AG04450 (cell line): ENCODE data around the gene IFIT2. TPM values are rescaled to one million over a fixed set of nuclear protein-coding genes. Genes with fewer than 3 reads are reported as not detected.

Source experiments
- CTCF ChIA-PET: fragments of 300-600, 350-600 bp; formaldehyde crosslinking; extraction: SDS; loops from one replicate; lab custom pipeline; 2022; ENCODE audit warnings: antibody characterized with exemption, inconsistent platforms; lab: Charles Lee
- POLR2A ChIA-PET: fragments of 350-600 bp; formaldehyde crosslinking; extraction: SDS; loops from one replicate; lab custom pipeline; 2021; ENCODE audit warnings: antibody characterized with exemption, inconsistent platforms; lab: Yijun Ruan, JAX
- DNase-seq: peaks from one replicate; pipeline ENCODE4 v3.0.0-alpha.2; 2011; ENCODE audit warnings: low read depth, low spot score
- H3K27ac ChIP-seq: one replicate; pipeline ENCODE4 v1.5.1; 2012; ENCODE audit warnings: low read depth, low read length, control low read depth
- H3K27me3 ChIP-seq: one replicate; pipeline ENCODE4 v1.6.0; 2012; ENCODE audit warnings: low read length; ENCODE audit not compliant: control insufficient read depth, insufficient read depth
- H3K4me3 ChIP-seq: 2 replicates; pipeline ENCODE4 v1.5.1; 2011; ENCODE audit warnings: mild to moderate bottlenecking, low read depth, low read length, control low read depth
- H3K9me3 ChIP-seq: 2 replicates; pipeline ENCODE4 v1.5.1; 2012; ENCODE audit warnings: low read length; ENCODE audit not compliant: control insufficient read depth, insufficient read depth
- polyA plus RNA-seq: library from polyadenylated mRNA; depleted of rRNA; stranded (reverse); fragments of >200 nt; gene quantifications from 2 replicates; pipeline ENCODE4 v1.2.3, GENCODE V29; 2011
- TF ChIP-seq, protein P1 (sequence below): IDR thresholded peaks from 2 replicates; pipeline ENCODE4 v1.5.1; 2011; ENCODE audit warnings: low read depth, low read length, control low read depth, inconsistent platforms

Gene IFIT2
- polyA plus RNA-seq, 1 experiment: 3.8 TPM

DNA sequence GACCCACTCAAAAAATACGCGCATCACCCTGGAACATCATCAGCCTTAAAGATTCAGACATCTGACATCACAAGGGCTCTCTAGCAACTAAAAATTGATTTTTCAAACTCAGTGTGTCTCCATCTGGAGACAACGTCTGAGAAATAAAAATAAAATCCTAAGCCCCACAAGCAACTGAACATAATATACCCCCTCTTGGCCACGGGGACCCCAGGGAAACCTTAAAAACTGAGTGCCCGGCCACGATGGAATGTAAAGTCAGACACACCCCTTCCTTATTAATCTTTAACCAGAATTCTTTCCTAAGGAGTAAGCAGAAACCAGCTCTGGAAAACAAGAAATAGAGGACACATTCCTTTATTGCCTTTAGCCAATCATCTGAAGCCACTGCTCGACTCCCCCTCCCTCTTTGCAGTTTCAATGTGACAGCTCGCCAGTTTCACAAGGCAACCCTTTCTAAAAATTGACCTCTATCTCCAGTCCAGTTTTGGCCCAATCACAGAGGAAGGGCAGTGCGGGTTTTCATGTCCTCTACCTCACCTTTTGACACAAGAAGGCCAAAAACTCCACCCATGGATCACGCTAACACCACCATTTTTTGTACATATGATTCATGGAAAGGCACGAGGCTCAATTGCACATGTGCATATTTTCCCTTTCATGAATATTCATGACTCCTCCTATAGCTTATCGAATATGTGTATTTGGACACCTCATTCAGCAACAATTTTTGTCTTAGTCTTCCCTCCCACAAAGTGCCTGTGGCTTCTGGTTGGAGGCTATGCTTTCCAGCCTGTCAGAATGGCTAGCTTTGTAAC is 50.1 kb downstream of the IFIT2 start:
- CTCF ChIA-PET: interaction anchor here (0.7 to 2.7 kb wide), 2 partner anchors 17 to 40 kb away, joined by 4 to 15 read pairs; no protein-coding TSS in a partner anchor
- Histone ChIP-seq H3K27ac (peak overlapping the region; percentile 85), H3K9me3 (no peaks in the 10 kb centered on the region), H3K4me3 (peak overlapping the region; percentile 35), H3K27me3 (no peaks in the 10 kb centered on the region)
- DNase-seq: peak; percentile 85
- TF ChIP-seq, protein P1, sequence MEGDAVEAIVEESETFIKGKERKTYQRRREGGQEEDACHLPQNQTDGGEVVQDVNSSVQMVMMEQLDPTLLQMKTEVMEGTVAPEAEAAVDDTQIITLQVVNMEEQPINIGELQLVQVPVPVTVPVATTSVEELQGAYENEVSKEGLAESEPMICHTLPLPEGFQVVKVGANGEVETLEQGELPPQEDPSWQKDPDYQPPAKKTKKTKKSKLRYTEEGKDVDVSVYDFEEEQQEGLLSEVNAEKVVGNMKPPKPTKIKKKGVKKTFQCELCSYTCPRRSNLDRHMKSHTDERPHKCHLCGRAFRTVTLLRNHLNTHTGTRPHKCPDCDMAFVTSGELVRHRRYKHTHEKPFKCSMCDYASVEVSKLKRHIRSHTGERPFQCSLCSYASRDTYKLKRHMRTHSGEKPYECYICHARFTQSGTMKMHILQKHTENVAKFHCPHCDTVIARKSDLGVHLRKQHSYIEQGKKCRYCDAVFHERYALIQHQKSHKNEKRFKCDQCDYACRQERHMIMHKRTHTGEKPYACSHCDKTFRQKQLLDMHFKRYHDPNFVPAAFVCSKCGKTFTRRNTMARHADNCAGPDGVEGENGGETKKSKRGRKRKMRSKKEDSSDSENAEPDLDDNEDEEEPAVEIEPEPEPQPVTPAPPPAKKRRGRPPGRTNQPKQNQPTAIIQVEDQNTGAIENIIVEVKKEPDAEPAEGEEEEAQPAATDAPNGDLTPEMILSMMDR: no peak
- POLR2A ChIA-PET: interaction anchor here (0.6 to 1.8 kb wide), 8 partner anchors 17 to 459 kb away, joined by 3 to 10 read pairs (median 6); partner anchors contain the start of genes IFIT1, IFIT3 and LIPA

DNA sequence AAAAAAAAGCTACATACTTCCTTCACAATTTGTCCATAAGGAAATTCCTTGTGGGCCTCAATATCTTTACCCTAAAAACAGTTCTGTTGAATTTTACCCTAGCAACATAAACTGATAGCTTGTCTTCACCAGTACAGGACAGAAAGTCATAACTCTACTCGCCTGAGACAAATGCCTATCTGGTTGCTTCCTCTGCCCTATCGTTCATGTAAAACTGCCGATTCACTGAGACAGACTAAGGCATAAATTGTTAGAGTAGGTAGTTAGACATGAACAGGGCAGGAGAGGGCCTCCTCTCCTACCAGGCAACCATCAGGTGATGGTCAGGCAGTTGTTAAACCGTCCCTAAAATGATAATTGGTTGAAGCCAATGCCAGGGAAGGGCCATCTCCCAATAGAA is 51.0 kb downstream of the IFIT2 start:
- TF ChIP-seq, protein P1: no peak
- no peak overlapping the region for H3K4me3 ChIP-seq
- no peaks in the 10 kb centered on the region for H3K27me3 ChIP-seq
- CTCF ChIA-PET: interaction anchor here (0.7 to 2.7 kb wide), 2 partner anchors 17 to 39 kb away, joined by 4 to 15 read pairs; no protein-coding TSS in a partner anchor
- peak overlapping the region; percentile 85 for H3K27ac ChIP-seq
- DNase-seq: no peak
- H3K9me3 ChIP-seq: no peaks in the 10 kb centered on the region
- POLR2A ChIA-PET: interaction anchor here (0.7 to 1.8 kb wide), 6 partner anchors 22 to 460 kb away, joined by 4 to 10 read pairs (median 8); partner anchors contain the start of genes IFIT1, IFIT3 and LIPA

DNA sequence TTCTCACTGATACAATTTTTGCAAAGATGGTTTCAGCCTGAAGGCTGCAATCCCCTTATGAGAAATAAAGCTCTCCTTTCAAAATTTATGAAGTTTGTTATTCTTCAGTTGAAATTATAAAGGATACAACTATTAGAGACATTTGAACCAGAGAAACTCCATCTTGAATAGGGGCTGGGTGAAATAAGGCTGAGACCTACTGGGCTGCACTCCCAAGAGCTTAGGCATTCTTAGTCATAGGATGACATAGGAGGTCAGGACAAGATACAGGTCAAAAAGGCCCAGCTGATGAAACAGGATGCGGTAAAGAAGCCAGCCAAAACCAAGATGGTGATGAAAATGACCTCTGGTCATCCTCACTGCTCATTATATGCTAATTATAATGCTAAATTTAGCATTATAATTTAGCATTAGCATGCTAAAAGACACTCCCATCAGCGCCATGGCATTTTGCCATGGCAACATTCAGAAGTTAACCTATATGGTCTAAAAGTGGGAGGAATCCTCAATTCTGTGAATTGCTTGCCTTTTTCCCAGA is 53.6 kb downstream of the IFIT2 start:
- TF ChIP-seq, protein P1: no peak
- Histone ChIP-seq H3K27ac (no peak overlapping the region), H3K4me3 (no peak overlapping the region), H3K9me3 (no peaks in the 10 kb centered on the region), H3K27me3 (no peaks in the 10 kb centered on the region)
- DNase-seq: no peak
- ChIA-PET POLR2A (interaction anchor here (1.1 kb wide), 1 partner anchor 28 kb away, joined by 3 read pairs; the partner anchor contains the start of gene IFIT3), CTCF (interaction anchor here (2.4 kb wide), 1 partner anchor 14 kb away, joined by 13 read pairs; no protein-coding TSS in a partner anchor)

DNA sequence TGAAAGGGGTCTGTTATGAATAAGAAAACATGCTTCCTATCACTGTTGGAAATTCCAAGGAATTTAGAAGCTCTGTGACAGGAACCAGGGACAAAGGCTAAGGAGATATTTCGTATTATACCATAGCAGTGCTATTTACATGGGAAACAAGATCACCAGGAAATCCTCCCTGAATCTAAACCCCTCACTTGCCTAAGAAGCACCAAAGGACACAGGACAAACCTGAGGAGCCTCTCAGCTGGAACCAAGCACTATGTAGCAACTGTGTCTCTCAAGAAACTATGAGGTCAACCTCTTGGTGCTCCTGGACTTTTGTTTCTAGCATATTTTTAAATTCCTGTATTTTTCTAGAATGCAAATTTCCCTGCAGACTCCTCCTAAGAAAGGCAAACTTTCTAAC is 55.2 kb downstream of the IFIT2 start:
- Histone ChIP-seq H3K27me3 (no peaks in the 10 kb centered on the region), H3K4me3 (no peak overlapping the region), H3K9me3 (no peaks in the 10 kb centered on the region), H3K27ac (no peak overlapping the region)
- ChIA-PET POLR2A (no interaction called here), CTCF (interaction anchor here (2.0 kb wide), 1 partner anchor 12 kb away, joined by 8 read pairs; no protein-coding TSS in a partner anchor)
- TF ChIP-seq, protein P1: no peak
- no peak for DNase-seq
